ENCODE results near the gene MLPH.

- TF ChIP-seq CTCF (IDR thresholded peaks at IDR 0.05) = no peak
- no peak for TF ChIP-seq FOXM1 (IDR thresholded peaks at IDR 0.05; ENCODE audit: low read depth)
- no peak for TF ChIP-seq POLR2AphosphoS5 (IDR thresholded peaks at IDR 0.05; ENCODE audit: low read depth, low read length)
- TF ChIP-seq EZH2phosphoT487 (IDR thresholded peaks at IDR 0.05; ENCODE audit: borderline replicate concordance, low read depth) = no peak
- TF ChIP-seq RCOR1 (IDR thresholded peaks at IDR 0.05; ENCODE audit: low read length) = no peak
- TF ChIP-seq MAX (IDR thresholded peaks at IDR 0.05; ENCODE audit: low read depth) = no peak
These were observed 88.1 kb downstream of the MLPH start for GRCh38 chr2:237574894-237575868.
